ENCODE data around the gene PAX3.

DNA sequence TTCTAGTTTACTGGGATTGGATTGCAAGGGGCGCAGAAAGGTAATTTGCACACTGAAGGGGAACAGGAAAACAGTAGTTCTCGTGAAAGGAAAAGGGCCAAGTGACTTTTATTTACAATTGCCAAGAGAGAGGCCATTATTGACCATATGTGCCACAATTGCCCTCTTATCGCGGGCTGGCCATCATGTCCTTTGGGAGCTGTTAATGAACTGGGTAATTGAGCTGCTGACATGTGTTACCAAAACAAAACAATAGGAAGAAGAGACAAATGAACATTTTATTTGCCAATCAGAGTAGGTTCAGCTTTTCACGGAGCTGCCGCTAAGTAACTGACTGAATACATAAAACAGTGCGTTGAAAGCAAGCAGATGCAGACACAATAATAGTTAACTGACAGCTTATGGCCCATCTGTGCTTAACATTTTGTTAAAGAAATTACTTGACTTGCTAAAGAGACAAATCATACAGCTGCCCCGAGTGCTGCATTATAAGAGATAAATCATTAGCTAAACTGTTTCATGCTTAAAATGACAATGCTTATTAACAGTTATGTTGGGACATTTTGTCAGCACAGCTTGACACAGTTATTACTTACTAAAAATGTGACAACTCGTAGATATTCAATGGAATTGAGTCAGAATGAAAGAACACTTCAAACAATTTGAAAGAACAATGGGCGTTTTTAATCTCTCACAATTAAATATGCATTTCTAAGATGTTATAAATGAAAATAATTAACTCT is 57.5 kb downstream of the PAX3 start:
- no peak for TF ChIP-seq CTCF (IDR thresholded peaks at IDR 0.05; ENCODE audit: borderline replicate concordance, extremely low read depth, low read length, poor library complexity, severe bottlenecking)
- TF ChIP-seq EZH2 (IDR thresholded peaks at IDR 0.05; ENCODE audit: borderline replicate concordance, low read depth, low read length, severe bottlenecking) = no peak
